ENCODE data around the gene LRBA.

GRCh38 chr4:150411520-150411919, 603.6 kb downstream of the LRBA start:
- TF ChIP-seq POLR2A (IDR thresholded peaks at IDR 0.05; ENCODE audit: low read depth, low read length) (no peak), POLR2AphosphoS5 (IDR thresholded peaks at IDR 0.05; ENCODE audit: low read depth, low read length) (no peak)

All from GM12892 (cell line).